HepG2 (cell line): ENCODE measurements around the gene SULT4A1. TPM values are rescaled to one million over a fixed set of nuclear protein-coding genes. Genes with fewer than 3 reads are reported as not detected.

ENCODE experiments used
- ATAC-seq: fragments of 200-7000 bp; cut with Tn5 transposase; 3 replicates; pipeline ENCODE4 v1.9.1; 2020; ENCODE audit warnings: mild to moderate bottlenecking, moderate library complexity
- BruUV-seq: library from RNA; stranded (reverse); fragments of 400-500 nt; replicated peaks from 2 replicates; lab custom pipeline; 2021; lab: Mats Ljungman, UMichigan
- CTCF ChIA-PET: fragments of 300-600 bp; formaldehyde crosslinking; extraction: SDS; loops from one replicate; lab custom pipeline; 2021; ENCODE audit warnings: low total read pairs, inconsistent platforms, low intra/inter-chr PET ratio; lab: Yijun Ruan, JAX
- POLR2A ChIA-PET: fragments of 350-600 bp; sonication (Branson Sonifier 250); formaldehyde crosslinking; loops from one replicate; lab custom pipeline; 2020; ENCODE audit warnings: antibody characterized with exemption, inconsistent platforms; lab: Yijun Ruan, JAX
- DNase-seq: peaks from one replicate; pipeline ENCODE4 v3.0.0-alpha.2; 2015; ENCODE audit warnings: low spot score
- FAIRE-seq: peaks from 3 replicates; lab custom pipeline; 2011; peaks lifted over from hg19 to GRCh38; lab: Jason Lieb, UNC
- H2AFZ ChIP-seq: one replicate; pipeline ENCODE4 v1.6.1; 2011; ENCODE audit warnings: low read length, inconsistent platforms
- H3K27ac ChIP-seq: fragments of 300-600 bp; 3 replicates; pipeline ENCODE4 v1.8.0; 2011; ENCODE audit warnings: mixed run types, mild to moderate bottlenecking, mixed read lengths, low read length, inconsistent platforms; ENCODE audit not compliant: insufficient read depth; ENCODE audit errors: extremely low read length
- H3K27me3 ChIP-seq, 2 experiments: fragments of 200-600 bp in 1 of 2; 2 replicates in 1 of 2; 3 replicates in 1 of 2; pipeline versions ENCODE4 v1.6.0 to v1.8.0; 2011; ENCODE audit warnings: low read length in 2 of 2, mild to moderate bottlenecking in 2 of 2, moderate library complexity in 2 of 2, inconsistent platforms in 1 of 2; ENCODE audit not compliant: insufficient read depth in 2 of 2, control insufficient read depth in 1 of 2
- H3K36me3 ChIP-seq, 2 experiments: fragments of 200-600 bp in 1 of 2; replicated peaks in 1 of 2; 2 replicates in 1 of 2; 3 replicates in 1 of 2; pipeline versions ENCODE4 v1.5.1 to v1.8.0; 2011; ENCODE audit warnings: low read length in 2 of 2, inconsistent platforms in 1 of 2; ENCODE audit not compliant: insufficient read depth in 2 of 2, control insufficient read depth in 1 of 2
- H3K4me1 ChIP-seq: 2 replicates; pipeline ENCODE4 v1.5.1; 2012; ENCODE audit warnings: low read length, inconsistent platforms; ENCODE audit not compliant: insufficient read depth
- H3K4me2 ChIP-seq: 2 replicates; pipeline ENCODE4 v1.6.0; 2011; ENCODE audit warnings: low read depth, low read length, inconsistent platforms
- H3K4me3 ChIP-seq, 3 experiments: fragments of 200-600 bp in 1 of 3; sonication (generic), shearing (Covaris generic) in 1 of 3; replicated peaks in 1 of 3; 2 replicates each; pipeline ENCODE4 v1.5.1; 2011 to 2016; ENCODE audit warnings: low read length in 3 of 3, inconsistent platforms in 2 of 3, low read depth in 2 of 3, mild to moderate bottlenecking in 2 of 3, control low read depth in 1 of 3, mixed read lengths in 1 of 3; ENCODE audit not compliant: insufficient read depth in 1 of 3
- H3K79me2 ChIP-seq: one replicate; pipeline ENCODE4 v1.6.1; 2011; ENCODE audit warnings: low read length, inconsistent platforms; ENCODE audit not compliant: insufficient read depth
- H3K9ac ChIP-seq: 2 replicates; pipeline ENCODE4 v1.6.0; 2011; ENCODE audit warnings: mild to moderate bottlenecking, low read depth, low read length, inconsistent platforms; ENCODE audit not compliant: insufficient read depth
- H3K9me3 ChIP-seq: 2 replicates; pipeline ENCODE4 v1.5.1; 2012; ENCODE audit warnings: mild to moderate bottlenecking, low read length
- H4K20me1 ChIP-seq: 2 replicates; pipeline ENCODE4 v1.6.0; 2011; ENCODE audit warnings: inconsistent platforms, mild to moderate bottlenecking, low read length, moderate library complexity; ENCODE audit not compliant: insufficient read depth
- ASH2L ChIP-seq: fragments of 300-600, 200-600 bp; sonication (generic); IDR thresholded peaks from 2 replicates; pipeline ENCODE4 v1.7.0; 2017; ENCODE audit warnings: low read depth, mild to moderate bottlenecking, moderate library complexity, mixed read lengths, low read length; ENCODE audit not compliant: insufficient read length
- CEBPB ChIP-seq: IDR thresholded peaks from 2 replicates; pipeline ENCODE4 v1.6.1; 2011; ENCODE audit warnings: low read depth, low read length, improper control_type of control experiment, borderline replicate concordance
- CHCHD3 ChIP-seq: sonication (generic); formaldehyde crosslinking; IDR thresholded peaks from 2 replicates; pipeline ENCODE4 v1.8.0; 2022; ENCODE audit warnings: mild to moderate bottlenecking, missing genetic modification reagents, moderate library complexity
- DNMT3B ChIP-seq: conservative IDR thresholded peaks from 2 replicates; pipeline ENCODE4 v1.6.1; 2016; ENCODE audit warnings: missing biosample characterization, control low read depth
- HDAC2 ChIP-seq: sonication (generic); formaldehyde crosslinking; IDR thresholded peaks from 2 replicates; pipeline ENCODE4 v1.4.0; 2020; ENCODE audit warnings: missing genetic modification reagents
- JUND ChIP-seq: sonication (generic); formaldehyde crosslinking; IDR thresholded peaks from 2 replicates; pipeline ENCODE4 v1.8.0; 2022; ENCODE audit warnings: mild to moderate bottlenecking, missing genetic modification reagents
- PHF8 ChIP-seq: sonication (generic); formaldehyde crosslinking; IDR thresholded peaks from 2 replicates; pipeline ENCODE4 v1.5.0; 2020; ENCODE audit warnings: missing genetic modification reagents
- TOPORS ChIP-seq: sonication (generic); formaldehyde crosslinking; IDR thresholded peaks from 2 replicates; pipeline ENCODE4 v1.8.0; 2023; ENCODE audit warnings: mild to moderate bottlenecking, missing genetic modification reagents
- ZBTB38 ChIP-seq: sonication (generic); formaldehyde crosslinking; IDR thresholded peaks from 2 replicates; pipeline ENCODE4 v1.5.1; 2020; ENCODE audit warnings: mild to moderate bottlenecking, missing genetic modification reagents
- ZNF549 ChIP-seq: sonication (generic); formaldehyde crosslinking; IDR thresholded peaks from 2 replicates; pipeline ENCODE4 v1.5.0; 2020; ENCODE audit warnings: missing genetic modification reagents
- ZNF607 ChIP-seq: sonication (generic); formaldehyde crosslinking; IDR thresholded peaks from 2 replicates; pipeline ENCODE4 v1.5.1; 2020; ENCODE audit warnings: missing genetic modification reagents, mild to moderate bottlenecking, borderline replicate concordance
- WGBS: methylation state at CpG from one replicate; pipeline ENCODE4 v1.1.6; 2017; ENCODE audit warnings: low lambda C conversion rate; 5-methylcytosine and 5-hydroxymethylcytosine counted together
- in situ Hi-C: cut with HindIII; loops from 2 replicates; pipeline ENCODE4 v1.10.0; 2017; ENCODE audit warnings: low pct_unique_long_range_greater_than_20kb; ENCODE audit not compliant: extremely low pct_ligation_motif_present
- intact Hi-C: fragments of 100-400 bp; cut with micrococcal nuclease; formaldehyde crosslinking; loops from one replicate; pipeline ENCODE4 v1.10.0; 2022; ENCODE audit not compliant: unreplicated experiment
- polyA plus RNA-seq, 8 experiments: library from polyadenylated mRNA; depleted of rRNA in 3 of 8; stranded (reverse) in 7 of 8; unstranded in 1 of 8; fragments of >200 nt; fragmentation: Illumina TruSeq in 4 of 8; extraction: Trizol in 4 of 8; gene quantifications; 2 replicates each; pipeline versions ENCODE4 v1.2.1 to v1.2.3, GENCODE V29; 2011 to 2016; ENCODE audit warnings: low read depth in 4 of 8, missing spikeins in 1 of 8, mixed read lengths in 1 of 8; ENCODE audit not compliant: insufficient read depth in 1 of 8
- total RNA-seq, 5 experiments: library from RNA; depleted of rRNA; stranded (reverse); fragments of >200 nt; fragmentation: Illumina TruSeq; extraction: Trizol; gene quantifications; 2 replicates each; pipeline ENCODE4 v1.2.3, GENCODE V29; 2016; ENCODE audit warnings: low read depth in 1 of 5
- TF ChIP-seq, protein P1 (sequence below): IDR thresholded peaks from 2 replicates; pipeline ENCODE4 v1.6.1; 2018; ENCODE audit warnings: missing genetic modification reagents

The SULT4A1 gene
- total and polyA plus RNA-seq, 2 of the 13 experiments (the other 11 are each of a cell fraction or from before 2014, with no cell fraction given) = not detected

DNA sequence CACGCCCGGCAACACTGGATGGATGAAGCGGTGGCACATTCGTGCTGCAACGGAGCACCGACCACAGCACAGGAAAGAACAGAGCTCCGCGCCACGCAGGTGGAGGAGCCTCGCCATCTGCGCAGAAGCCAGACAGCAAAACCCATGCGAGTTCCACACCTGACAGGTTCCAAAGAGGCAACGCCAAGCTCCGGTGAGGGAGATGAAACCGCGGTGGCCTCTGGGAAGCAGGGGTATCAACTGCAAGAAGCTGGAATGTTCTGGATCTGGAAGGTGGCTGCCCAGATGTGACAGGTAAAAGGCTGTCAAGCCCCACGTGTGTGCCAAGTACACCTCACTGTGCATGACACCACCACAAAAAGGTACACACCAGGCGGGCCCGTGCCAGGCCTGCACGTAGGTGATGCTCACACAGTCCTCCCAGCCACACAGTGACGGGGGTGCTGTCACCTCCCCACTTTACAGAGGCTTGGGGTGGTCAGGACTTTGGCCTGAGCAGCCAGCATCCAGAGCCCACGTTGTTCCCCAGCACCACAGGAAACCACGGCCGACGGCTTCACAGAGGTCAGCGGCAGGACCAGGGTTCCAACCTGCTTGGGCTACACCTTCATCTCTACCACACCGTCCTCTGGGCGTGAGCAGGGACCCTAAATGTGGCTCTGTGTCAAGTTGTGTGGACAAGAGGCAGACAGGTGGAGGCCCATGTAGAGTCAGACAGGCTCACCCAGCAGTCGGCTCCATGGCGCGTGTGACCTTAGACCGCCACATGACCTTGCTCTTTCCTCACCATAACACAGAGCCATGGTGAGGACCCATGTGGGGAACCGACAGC, 30.5 kb downstream of the SULT4A1 start:
- no TSS peak for BruUV-seq
- H3K27me3 ChIP-seq = peaks cover 4 to 20% of the 10 kb centered on the region in 2 experiments; a peak in 4 of 5 replicates
- in situ Hi-C loops (no loop called here), intact Hi-C loops (no loop called here)
- H3K79me2 ChIP-seq = no peaks in the 10 kb centered on the region
- peaks cover 2% of the 10 kb centered on the region; the same call in 1 of the 2 replicates for H4K20me1 ChIP-seq
- no peak overlapping the region for H3K27ac ChIP-seq
- no peaks in the 10 kb centered on the region for H3K4me1 ChIP-seq
- DNase-seq (no peak), ATAC-seq (no peak), FAIRE-seq (no peak)
- CTCF ChIA-PET = no interaction called here
- no peak overlapping the region for H2AFZ ChIP-seq
- no peak overlapping the region for H3K9ac ChIP-seq
- H3K36me3 ChIP-seq = no peaks in the 10 kb centered on the region
- no peak for TF ChIP-seq ASH2L
- no peak for TF ChIP-seq ZBTB38 (CRISPR knock-in tag)
- no peak for TF ChIP-seq HDAC2 (CRISPR knock-in tag)
- TF ChIP-seq CHCHD3 (CRISPR knock-in tag) = no peak
- TF ChIP-seq CEBPB = no peak
- TF ChIP-seq PHF8 (CRISPR knock-in tag) = no peak
- TF ChIP-seq, protein P1, sequence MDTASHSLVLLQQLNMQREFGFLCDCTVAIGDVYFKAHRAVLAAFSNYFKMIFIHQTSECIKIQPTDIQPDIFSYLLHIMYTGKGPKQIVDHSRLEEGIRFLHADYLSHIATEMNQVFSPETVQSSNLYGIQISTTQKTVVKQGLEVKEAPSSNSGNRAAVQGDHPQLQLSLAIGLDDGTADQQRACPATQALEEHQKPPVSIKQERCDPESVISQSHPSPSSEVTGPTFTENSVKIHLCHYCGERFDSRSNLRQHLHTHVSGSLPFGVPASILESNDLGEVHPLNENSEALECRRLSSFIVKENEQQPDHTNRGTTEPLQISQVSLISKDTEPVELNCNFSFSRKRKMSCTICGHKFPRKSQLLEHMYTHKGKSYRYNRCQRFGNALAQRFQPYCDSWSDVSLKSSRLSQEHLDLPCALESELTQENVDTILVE (CRISPR knock-in tag) = no peak
- no peak for TF ChIP-seq TOPORS (CRISPR knock-in tag)
- no peak for TF ChIP-seq DNMT3B (CRISPR knock-in tag)
- TF ChIP-seq ZNF607 = no peak
- no peak for TF ChIP-seq ZNF549 (CRISPR knock-in tag)
- TF ChIP-seq JUND (CRISPR knock-in tag) = no peak
- no peak overlapping the region for H3K4me2 ChIP-seq
- no peaks in the 10 kb centered on the region for H3K9me3 ChIP-seq
- WGBS = 57% methylated on average over 20 of the region's 33 CpGs
- no peak overlapping the region for H3K4me3 ChIP-seq
- POLR2A ChIA-PET = no interaction called here
